A549 (cell line): ENCODE results near the gene PRX. TPM values are rescaled to one million over a fixed set of nuclear protein-coding genes. Genes with fewer than 3 reads are reported as not detected.

Experiments used
- ATAC-seq, 2 experiments: fragments of 200-7000 bp in 1 of 2; fragments of >200 bp in 1 of 2; cut with Nextera tagmentation in 1 of 2; cut with Tn5 transposase in 1 of 2; 3 replicates each; pipeline versions ENCODE4 v1.8.0 to v1.9.1; 2018 to 2020; ENCODE audit warnings: mild to moderate bottlenecking in 1 of 2, moderate library complexity in 1 of 2
- CTCF ChIA-PET: fragments of 300-600 bp; sonication (Branson Sonifier 250); formaldehyde crosslinking; extraction: SDS; loops from one replicate; lab custom pipeline; 2021; ENCODE audit warnings: antibody characterized with exemption, inconsistent platforms; lab: Yijun Ruan, JAX
- POLR2A ChIA-PET: fragments of 350-600 bp; formaldehyde crosslinking; extraction: SDS; loops from one replicate; lab custom pipeline; 2021; ENCODE audit warnings: antibody characterized with exemption, inconsistent platforms; lab: Yijun Ruan, JAX
- DNase-seq, 2 experiments: peaks; one replicate each; pipeline versions ENCODE4 v3.0.0 to v3.0.0-alpha.2; 2011 to 2016; ENCODE audit warnings: low read depth in 1 of 2, low spot score in 1 of 2
- FAIRE-seq: peaks from 2 replicates; lab custom pipeline; 2011; peaks lifted over from hg19 to GRCh38; lab: Jason Lieb, UNC
- H3K27ac ChIP-seq, 2 experiments: fragments of >200 bp; sonication (Bioruptor Twin); formaldehyde crosslinking; 3 replicates each; pipeline ENCODE4 v1.5.1; 2016 to 2017
- H3K4me1 ChIP-seq: fragments of >200 bp; sonication (Bioruptor Twin); formaldehyde crosslinking; 3 replicates; pipeline ENCODE4 v1.6.1; 2016
- H3K4me2 ChIP-seq: fragments of >200 bp; sonication (Bioruptor Twin); formaldehyde crosslinking; 3 replicates; pipeline ENCODE4 v1.6.1; 2016
- H3K4me3 ChIP-seq: fragments of >200 bp; sonication (Bioruptor Twin); formaldehyde crosslinking; 3 replicates; pipeline ENCODE4 v1.5.1; 2016
- H3K9me3 ChIP-seq: fragments of >200 bp; sonication (Bioruptor Twin); formaldehyde crosslinking; 3 replicates; pipeline ENCODE4 v1.6.1; 2016
- CEBPB ChIP-seq, 2 experiments: fragments of >200 bp in 1 of 2; sonication (Bioruptor Twin) in 1 of 2; formaldehyde crosslinking in 1 of 2; IDR thresholded peaks; 2 replicates each; pipeline ENCODE4 v1.6.1; 2012 to 2016
- CHD2 ChIP-seq: fragments of 150-350 bp; IDR thresholded peaks from 2 replicates; pipeline ENCODE4 v1.6.1; 2014; ENCODE audit warnings: low read length; ENCODE audit not compliant: partially characterized antibody
- EP300 ChIP-seq, 2 experiments: fragments of >200 bp; sonication (Bioruptor Twin); formaldehyde crosslinking; IDR thresholded peaks; 2 replicates in 1 of 2; 3 replicates in 1 of 2; pipeline ENCODE4 v1.6.1; 2016 to 2017
- HDAC2 ChIP-seq: fragments of 200-600 bp; sonication (generic); IDR thresholded peaks from 2 replicates; pipeline ENCODE4 v1.6.1; 2016
- HOXB5 ChIP-seq: fragments of 250-450 bp; sonication (Bioruptor Pico); IDR thresholded peaks from 2 replicates; pipeline ENCODE4 v1.5.0; 2020; ENCODE audit warnings: mild to moderate bottlenecking, moderate library complexity
- JUN ChIP-seq, 2 experiments: fragments of >200 bp; sonication (Bioruptor Twin); formaldehyde crosslinking; IDR thresholded peaks; 2 replicates in 1 of 2; 3 replicates in 1 of 2; pipeline ENCODE4 v1.6.1; 2016 to 2017
- MAFK ChIP-seq: fragments of 450-650 bp; IDR thresholded peaks from 2 replicates; pipeline ENCODE4 v1.6.1; 2014; ENCODE audit not compliant: partially characterized antibody
- MYC ChIP-seq: IDR thresholded peaks from 2 replicates; pipeline ENCODE4 v1.6.1; 2012; ENCODE audit warnings: mild to moderate bottlenecking, inconsistent platforms, low read length, improper control_type of control experiment, borderline replicate concordance
- NPAS2 ChIP-seq: fragments of 250-450 bp; sonication (Bioruptor Pico); IDR thresholded peaks from 2 replicates; pipeline ENCODE4 v1.8.0; 2022; ENCODE audit warnings: mild to moderate bottlenecking, moderate library complexity, borderline replicate concordance
- PHF8 ChIP-seq: fragments of 200-600 bp; sonication (generic); IDR thresholded peaks from 2 replicates; pipeline ENCODE4 v1.6.1; 2016; ENCODE audit warnings: low read depth, mild to moderate bottlenecking, antibody characterized with exemption, moderate library complexity, borderline replicate concordance
- POLR2A ChIP-seq: IDR thresholded peaks from 2 replicates; pipeline ENCODE4 v1.6.1; 2012; ENCODE audit warnings: mild to moderate bottlenecking, low read length
- SMC3 ChIP-seq: fragments of >200 bp; sonication (Bioruptor Twin); formaldehyde crosslinking; IDR thresholded peaks from 3 replicates; pipeline ENCODE4 v1.6.1; 2018; ENCODE audit warnings: inconsistent platforms
- ZC3H11A ChIP-seq: fragments of 450-650 bp; IDR thresholded peaks from 2 replicates; pipeline ENCODE4 v1.6.1; 2014; ENCODE audit warnings: antibody characterized with exemption, mild to moderate bottlenecking
- ZFP36 ChIP-seq: fragments of 450-650 bp; IDR thresholded peaks from 2 replicates; pipeline ENCODE4 v1.6.1; 2014; ENCODE audit warnings: borderline replicate concordance; ENCODE audit not compliant: partially characterized antibody
- ZNF302 ChIP-seq: fragments of 250-450 bp; sonication (Bioruptor Pico); IDR thresholded peaks from 2 replicates; pipeline ENCODE4 v1.9.0; 2021; ENCODE audit warnings: inconsistent platforms, mild to moderate bottlenecking, moderate library complexity
- WGBS: methylation state at CpG from one replicate; pipeline ENCODE4 v1.1.6; 2017; ENCODE audit errors: missing lambda C conversion rate; 5-methylcytosine and 5-hydroxymethylcytosine counted together
- polyA plus RNA-seq, 4 experiments: library from polyadenylated mRNA; depleted of rRNA in 3 of 4; stranded (reverse); fragments of >200 nt; fragmentation: RNase III in 1 of 4; extraction: RNeasy Plus Mini Kit Qiagen cat#74134 plus additional on column Dnase treatment in 1 of 4; gene quantifications; 2 replicates in 3 of 4; 3 replicates in 1 of 4; pipeline ENCODE4 v1.2.3, GENCODE V29; 2011 to 2017
- TF ChIP-seq, protein P1 (sequence below): fragments of 450-650 bp; IDR thresholded peaks from 2 replicates; pipeline ENCODE4 v1.6.1; 2014; ENCODE audit warnings: antibody characterized with exemption
- TF ChIP-seq, protein P2 (sequence below): fragments of 200-600 bp; sonication (generic); IDR thresholded peaks from 2 replicates; pipeline ENCODE4 v1.6.1; 2016; ENCODE audit warnings: antibody characterized with exemption, mild to moderate bottlenecking, moderate library complexity
- TF ChIP-seq, protein P3 (sequence below): IDR thresholded peaks from 2 replicates; pipeline ENCODE4 v1.6.1; 2012; ENCODE audit warnings: low read depth, borderline replicate concordance
- TF ChIP-seq, protein P4 (sequence below): fragments of 150-350 bp; IDR thresholded peaks from 2 replicates; pipeline ENCODE4 v1.6.1; 2014; ENCODE audit warnings: low read depth, mild to moderate bottlenecking, low read length

The PRX gene
- polyA plus RNA-seq, 2 of the 4 experiments (the other 2 are of a cell fraction): 1.6 to 1.8 TPM

DNA sequence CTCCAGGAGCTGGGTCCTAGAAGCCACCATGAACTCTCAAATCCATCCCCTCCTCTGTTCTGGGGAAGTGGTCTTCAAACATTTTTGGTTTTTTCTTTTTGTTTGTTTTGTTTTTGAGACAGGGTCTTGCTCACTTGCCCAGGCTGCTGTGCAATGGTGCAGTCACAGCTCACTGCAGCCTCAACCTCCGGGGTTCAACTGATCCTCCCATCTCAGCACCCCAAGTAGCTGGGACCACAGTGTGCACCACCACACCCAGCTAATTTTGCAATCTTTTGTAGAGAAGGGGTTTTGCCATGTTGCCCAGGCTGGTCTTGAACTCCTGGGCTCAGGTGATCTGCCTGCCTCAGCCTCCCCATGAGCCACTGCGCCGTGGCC lies 45.4 kb upstream of the PRX start:
- DNase-seq (no peak), FAIRE-seq (no peak), ATAC-seq (no peak)
- Histone ChIP-seq H3K27ac (no peak overlapping the region), H3K4me2 (no peak overlapping the region), H3K4me3 (no peak overlapping the region), H3K9me3 (no peaks in the 10 kb centered on the region), H3K4me1 (peaks cover 16% of the 10 kb centered on the region)
- CTCF ChIA-PET: interaction anchor here (0.6 to 46.6 kb wide), 5 partner anchors 35 to 141 kb away, joined by 3 to 950 read pairs (median 5); partner anchors contain the start of genes PRX and SERTAD1
- POLR2A ChIA-PET: no interaction called here
- no peak for TF ChIP-seq EP300 (IDR thresholded peaks at IDR 0.05)
- no peak for TF ChIP-seq HDAC2
- no peak for TF ChIP-seq POLR2A
- TF ChIP-seq PHF8: no peak
- TF ChIP-seq NPAS2 (CRISPR knock-in tag): no peak
- TF ChIP-seq JUN (IDR thresholded peaks at IDR 0.05): no peak
- no peak for TF ChIP-seq ZFP36
- 91% methylated on average over 3 of the region's 3 CpGs for WGBS

DNA sequence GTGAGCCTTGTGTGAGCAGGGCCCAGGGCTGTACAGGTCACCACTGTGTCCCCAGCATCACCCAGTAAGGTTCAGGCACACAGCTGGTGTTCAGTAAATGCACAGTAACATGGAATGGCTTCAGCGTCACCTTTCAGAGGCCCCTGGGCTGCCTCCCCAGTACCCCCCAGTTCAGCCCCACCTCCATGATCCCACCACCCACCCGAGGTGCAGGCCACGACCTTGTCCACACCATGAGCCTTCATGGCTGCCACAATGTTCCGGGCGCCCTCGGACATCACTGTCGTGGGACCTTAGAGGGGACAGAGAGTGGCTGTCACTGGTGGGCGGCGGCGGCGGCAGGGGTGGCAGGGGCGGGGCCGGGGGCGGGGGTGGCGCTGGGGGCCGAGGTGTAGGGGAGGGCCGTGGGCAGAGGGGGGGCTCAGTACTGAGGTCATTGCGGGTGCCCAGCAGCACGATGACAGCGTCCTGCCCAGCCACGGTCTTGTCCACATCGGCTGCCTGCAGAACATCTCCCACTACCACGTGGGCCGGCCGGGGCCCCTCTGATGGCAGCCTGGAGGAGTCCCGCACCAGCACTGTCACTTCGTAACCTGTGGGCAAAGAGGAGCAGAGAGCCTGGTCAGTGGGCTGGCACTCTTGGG lies 44.9 kb upstream of the PRX start:
- Histone ChIP-seq H3K9me3 (no peaks in the 10 kb centered on the region), H3K4me1 (peaks cover 11% of the 10 kb centered on the region), H3K4me3 (no peak overlapping the region), H3K4me2 (no peak overlapping the region), H3K27ac (no peak overlapping the region)
- DNase-seq (no peak), ATAC-seq (no peak), FAIRE-seq (no peak)
- CTCF ChIA-PET: interaction anchor here (0.6 to 46.6 kb wide), 13 partner anchors 5 to 176 kb away, joined by 3 to 950 read pairs (median 4); partner anchors contain the start of genes BLVRB, PRX and SERTAD1
- 93% methylated on average over 18 of the region's 27 CpGs for WGBS
- TF ChIP-seq CEBPB (IDR thresholded peaks at IDR 0.05) (no peak), ZC3H11A (no peak), MAFK (no peak), EP300 (IDR thresholded peaks at IDR 0.05) (no peak)
- POLR2A ChIA-PET: interaction anchor here (1.1 kb wide), 1 partner anchor 15 kb away, joined by 8 read pairs; no protein-coding TSS in a partner anchor

DNA sequence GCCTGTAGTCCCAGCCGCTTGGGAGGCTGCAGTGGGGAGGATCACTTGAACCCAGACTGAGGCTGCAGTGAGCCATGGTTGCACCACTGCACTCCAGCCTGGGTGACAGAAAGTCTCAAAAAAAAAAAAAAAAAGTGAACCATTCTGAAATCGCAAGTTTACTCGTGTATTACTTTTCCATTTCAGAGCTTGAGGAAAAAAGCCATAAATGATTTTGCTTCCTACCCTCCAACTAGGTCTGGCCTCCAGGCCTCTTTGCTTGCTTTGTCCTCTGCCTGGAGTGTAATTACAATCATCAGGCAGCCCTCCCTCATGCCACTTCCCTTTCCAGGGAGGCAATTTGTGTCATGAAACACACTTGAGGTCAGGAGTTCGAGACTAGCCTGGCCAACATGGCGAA lies 43.9 kb upstream of the PRX start:
- FAIRE-seq (no peak), DNase-seq (no peak), ATAC-seq (no peak)
- WGBS: 90% methylated on average over 5 of the region's 5 CpGs
- POLR2A ChIA-PET: interaction anchor here (1.0 to 1.1 kb wide), 2 partner anchors 14 to 31 kb away, joined by 3 to 8 read pairs; no protein-coding TSS in a partner anchor
- CTCF ChIA-PET: interaction anchor here (0.6 to 46.6 kb wide), 16 partner anchors 6 to 177 kb away, joined by 3 to 950 read pairs (median 3); partner anchors contain the start of genes BLVRB, PRX and SERTAD1
- no peaks in the 10 kb centered on the region for H3K9me3 ChIP-seq
- H3K4me3 ChIP-seq: no peak overlapping the region
- no peak for TF ChIP-seq PHF8
- no peak for TF ChIP-seq MYC
- no peak for TF ChIP-seq HOXB5
- TF ChIP-seq, protein P1, sequence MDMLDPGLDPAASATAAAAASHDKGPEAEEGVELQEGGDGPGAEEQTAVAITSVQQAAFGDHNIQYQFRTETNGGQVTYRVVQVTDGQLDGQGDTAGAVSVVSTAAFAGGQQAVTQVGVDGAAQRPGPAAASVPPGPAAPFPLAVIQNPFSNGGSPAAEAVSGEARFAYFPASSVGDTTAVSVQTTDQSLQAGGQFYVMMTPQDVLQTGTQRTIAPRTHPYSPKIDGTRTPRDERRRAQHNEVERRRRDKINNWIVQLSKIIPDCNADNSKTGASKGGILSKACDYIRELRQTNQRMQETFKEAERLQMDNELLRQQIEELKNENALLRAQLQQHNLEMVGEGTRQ: no peak
- TF ChIP-seq SMC3: no peak
- TF ChIP-seq, protein P2, sequence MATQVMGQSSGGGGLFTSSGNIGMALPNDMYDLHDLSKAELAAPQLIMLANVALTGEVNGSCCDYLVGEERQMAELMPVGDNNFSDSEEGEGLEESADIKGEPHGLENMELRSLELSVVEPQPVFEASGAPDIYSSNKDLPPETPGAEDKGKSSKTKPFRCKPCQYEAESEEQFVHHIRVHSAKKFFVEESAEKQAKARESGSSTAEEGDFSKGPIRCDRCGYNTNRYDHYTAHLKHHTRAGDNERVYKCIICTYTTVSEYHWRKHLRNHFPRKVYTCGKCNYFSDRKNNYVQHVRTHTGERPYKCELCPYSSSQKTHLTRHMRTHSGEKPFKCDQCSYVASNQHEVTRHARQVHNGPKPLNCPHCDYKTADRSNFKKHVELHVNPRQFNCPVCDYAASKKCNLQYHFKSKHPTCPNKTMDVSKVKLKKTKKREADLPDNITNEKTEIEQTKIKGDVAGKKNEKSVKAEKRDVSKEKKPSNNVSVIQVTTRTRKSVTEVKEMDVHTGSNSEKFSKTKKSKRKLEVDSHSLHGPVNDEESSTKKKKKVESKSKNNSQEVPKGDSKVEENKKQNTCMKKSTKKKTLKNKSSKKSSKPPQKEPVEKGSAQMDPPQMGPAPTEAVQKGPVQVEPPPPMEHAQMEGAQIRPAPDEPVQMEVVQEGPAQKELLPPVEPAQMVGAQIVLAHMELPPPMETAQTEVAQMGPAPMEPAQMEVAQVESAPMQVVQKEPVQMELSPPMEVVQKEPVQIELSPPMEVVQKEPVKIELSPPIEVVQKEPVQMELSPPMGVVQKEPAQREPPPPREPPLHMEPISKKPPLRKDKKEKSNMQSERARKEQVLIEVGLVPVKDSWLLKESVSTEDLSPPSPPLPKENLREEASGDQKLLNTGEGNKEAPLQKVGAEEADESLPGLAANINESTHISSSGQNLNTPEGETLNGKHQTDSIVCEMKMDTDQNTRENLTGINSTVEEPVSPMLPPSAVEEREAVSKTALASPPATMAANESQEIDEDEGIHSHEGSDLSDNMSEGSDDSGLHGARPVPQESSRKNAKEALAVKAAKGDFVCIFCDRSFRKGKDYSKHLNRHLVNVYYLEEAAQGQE: no peak
- TF ChIP-seq, protein P3, sequence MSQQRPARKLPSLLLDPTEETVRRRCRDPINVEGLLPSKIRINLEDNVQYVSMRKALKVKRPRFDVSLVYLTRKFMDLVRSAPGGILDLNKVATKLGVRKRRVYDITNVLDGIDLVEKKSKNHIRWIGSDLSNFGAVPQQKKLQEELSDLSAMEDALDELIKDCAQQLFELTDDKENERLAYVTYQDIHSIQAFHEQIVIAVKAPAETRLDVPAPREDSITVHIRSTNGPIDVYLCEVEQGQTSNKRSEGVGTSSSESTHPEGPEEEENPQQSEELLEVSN: no peak
- no peak for TF ChIP-seq JUN (IDR thresholded peaks at IDR 0.05)
- no peak for TF ChIP-seq ZNF302 (CRISPR knock-in tag)
- no peak for TF ChIP-seq CHD2
- TF ChIP-seq ZC3H11A: no peak
- TF ChIP-seq ZFP36: no peak
- TF ChIP-seq, protein P4, sequence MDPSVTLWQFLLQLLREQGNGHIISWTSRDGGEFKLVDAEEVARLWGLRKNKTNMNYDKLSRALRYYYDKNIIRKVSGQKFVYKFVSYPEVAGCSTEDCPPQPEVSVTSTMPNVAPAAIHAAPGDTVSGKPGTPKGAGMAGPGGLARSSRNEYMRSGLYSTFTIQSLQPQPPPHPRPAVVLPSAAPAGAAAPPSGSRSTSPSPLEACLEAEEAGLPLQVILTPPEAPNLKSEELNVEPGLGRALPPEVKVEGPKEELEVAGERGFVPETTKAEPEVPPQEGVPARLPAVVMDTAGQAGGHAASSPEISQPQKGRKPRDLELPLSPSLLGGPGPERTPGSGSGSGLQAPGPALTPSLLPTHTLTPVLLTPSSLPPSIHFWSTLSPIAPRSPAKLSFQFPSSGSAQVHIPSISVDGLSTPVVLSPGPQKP: no peak
- no peak overlapping the region for H3K27ac ChIP-seq
- H3K4me2 ChIP-seq: no peak overlapping the region
- H3K4me1 ChIP-seq: peaks cover 4% of the 10 kb centered on the region; the same call in 1 of the 3 replicates
